ENCODE measurements around the gene LMX1A.

LMX1A gene

GRCh38 chr1:165191087-165191486 is 165.4 kb downstream of the LMX1A start:
- H3K79me2 ChIP-seq (ENCODE audit: low read length) = no peaks in the 10 kb centered on the region
- H3K27ac ChIP-seq (ENCODE audit: low read length) = no peak overlapping the region
- H3K4me2 ChIP-seq (ENCODE audit: low read depth, low read length) = no peak overlapping the region
- H3K4me1 ChIP-seq (ENCODE audit: low read length) = no peaks in the 10 kb centered on the region
- H3F3A ChIP-seq (ENCODE audit: insufficient read depth, low read length) = no peaks in the 10 kb centered on the region
- no peaks in the 10 kb centered on the region for H4K20me1 ChIP-seq (ENCODE audit: insufficient read depth, low read length)
- no peaks in the 10 kb centered on the region for H3K9me3 ChIP-seq (replicated peaks; ENCODE audit: insufficient read depth, low read length)
- H3K27me3 ChIP-seq (replicated peaks; ENCODE audit: insufficient read depth, low read length) = no peaks in the 10 kb centered on the region
- TF ChIP-seq EZH2 (optimal IDR thresholded peaks at IDR 0.05; ENCODE audit: low read depth, low read length) (no peak), CTCF (IDR thresholded peaks at IDR 0.05; ENCODE audit: low read length) (no peak), EZH2phosphoT487 (IDR thresholded peaks at IDR 0.05; ENCODE audit: low read length) (no peak)
- H3K9me2 ChIP-seq (replicated peaks; ENCODE audit: insufficient read depth, low read length) = no peaks in the 10 kb centered on the region
- no peak overlapping the region for H3K9ac ChIP-seq (ENCODE audit: low read length)
- H3K36me3 ChIP-seq (replicated peaks; ENCODE audit: insufficient read depth, low read length) = no peaks in the 10 kb centered on the region
- no peak overlapping the region for H3K4me3 ChIP-seq (ENCODE audit: low read length)
- DNase-seq = no peak
- no peak overlapping the region for H2AFZ ChIP-seq (ENCODE audit: low read length)

GRCh38 chr1:165189913-165190312 is 166.6 kb downstream of the LMX1A start:
- no peaks in the 10 kb centered on the region for H3K27me3 ChIP-seq (replicated peaks; ENCODE audit: insufficient read depth, low read length)
- H3K9me3 ChIP-seq (replicated peaks; ENCODE audit: insufficient read depth, low read length) = no peaks in the 10 kb centered on the region
- H3K4me2 ChIP-seq (ENCODE audit: low read depth, low read length) = no peak overlapping the region
- H3F3A ChIP-seq (ENCODE audit: insufficient read depth, low read length) = no peaks in the 10 kb centered on the region
- no peaks in the 10 kb centered on the region for H3K9me2 ChIP-seq (replicated peaks; ENCODE audit: insufficient read depth, low read length)
- H3K4me1 ChIP-seq (ENCODE audit: low read length) = no peaks in the 10 kb centered on the region
- H3K36me3 ChIP-seq (replicated peaks; ENCODE audit: insufficient read depth, low read length) = no peaks in the 10 kb centered on the region
- H3K79me2 ChIP-seq (ENCODE audit: low read length) = no peaks in the 10 kb centered on the region
- DNase-seq = no peak
- no peaks in the 10 kb centered on the region for H4K20me1 ChIP-seq (ENCODE audit: insufficient read depth, low read length)
- no peak for TF ChIP-seq CTCF (IDR thresholded peaks at IDR 0.05; ENCODE audit: low read length)
- TF ChIP-seq EZH2phosphoT487 (IDR thresholded peaks at IDR 0.05; ENCODE audit: low read length) = no peak
- no peak for TF ChIP-seq EZH2 (optimal IDR thresholded peaks at IDR 0.05; ENCODE audit: low read depth, low read length)
- H3K4me3 ChIP-seq (ENCODE audit: low read length) = no peak overlapping the region
- no peak overlapping the region for H2AFZ ChIP-seq (ENCODE audit: low read length)
- no peak overlapping the region for H3K9ac ChIP-seq (ENCODE audit: low read length)
- no peak overlapping the region for H3K27ac ChIP-seq (ENCODE audit: low read length)

GRCh38 chr1:165189011-165189410 is 167.5 kb downstream of the LMX1A start:
- no peak overlapping the region for H3K27ac ChIP-seq (ENCODE audit: low read length)
- H3K79me2 ChIP-seq (ENCODE audit: low read length) = no peaks in the 10 kb centered on the region
- H3K4me2 ChIP-seq (ENCODE audit: low read depth, low read length) = no peak overlapping the region
- no peak overlapping the region for H3K9ac ChIP-seq (ENCODE audit: low read length)
- H3K27me3 ChIP-seq (replicated peaks; ENCODE audit: insufficient read depth, low read length) = no peaks in the 10 kb centered on the region
- no peak overlapping the region for H3K4me3 ChIP-seq (ENCODE audit: low read length)
- no peaks in the 10 kb centered on the region for H3K9me2 ChIP-seq (replicated peaks; ENCODE audit: insufficient read depth, low read length)
- DNase-seq = no peak
- no peaks in the 10 kb centered on the region for H3K36me3 ChIP-seq (replicated peaks; ENCODE audit: insufficient read depth, low read length)
- H3K9me3 ChIP-seq (replicated peaks; ENCODE audit: insufficient read depth, low read length) = no peaks in the 10 kb centered on the region
- no peaks in the 10 kb centered on the region for H3K4me1 ChIP-seq (ENCODE audit: low read length)
- TF ChIP-seq CTCF (IDR thresholded peaks at IDR 0.05; ENCODE audit: low read length) = no peak
- TF ChIP-seq EZH2phosphoT487 (IDR thresholded peaks at IDR 0.05; ENCODE audit: low read length) = no peak
- TF ChIP-seq EZH2 (optimal IDR thresholded peaks at IDR 0.05; ENCODE audit: low read depth, low read length) = no peak
- no peaks in the 10 kb centered on the region for H3F3A ChIP-seq (ENCODE audit: insufficient read depth, low read length)
- H4K20me1 ChIP-seq (ENCODE audit: insufficient read depth, low read length) = no peaks in the 10 kb centered on the region
- H2AFZ ChIP-seq (ENCODE audit: low read length) = no peak overlapping the region
